ENCODE data around the gene GCNT1. TPM values are rescaled to one million over a fixed set of nuclear protein-coding genes. Genes with fewer than 3 reads are reported as not detected.

GCNT1 gene
- total and polyA plus RNA-seq, 2 of the 4 experiments (the other 2 are of a cell fraction): 12.5 to 46.6 TPM

DNA sequence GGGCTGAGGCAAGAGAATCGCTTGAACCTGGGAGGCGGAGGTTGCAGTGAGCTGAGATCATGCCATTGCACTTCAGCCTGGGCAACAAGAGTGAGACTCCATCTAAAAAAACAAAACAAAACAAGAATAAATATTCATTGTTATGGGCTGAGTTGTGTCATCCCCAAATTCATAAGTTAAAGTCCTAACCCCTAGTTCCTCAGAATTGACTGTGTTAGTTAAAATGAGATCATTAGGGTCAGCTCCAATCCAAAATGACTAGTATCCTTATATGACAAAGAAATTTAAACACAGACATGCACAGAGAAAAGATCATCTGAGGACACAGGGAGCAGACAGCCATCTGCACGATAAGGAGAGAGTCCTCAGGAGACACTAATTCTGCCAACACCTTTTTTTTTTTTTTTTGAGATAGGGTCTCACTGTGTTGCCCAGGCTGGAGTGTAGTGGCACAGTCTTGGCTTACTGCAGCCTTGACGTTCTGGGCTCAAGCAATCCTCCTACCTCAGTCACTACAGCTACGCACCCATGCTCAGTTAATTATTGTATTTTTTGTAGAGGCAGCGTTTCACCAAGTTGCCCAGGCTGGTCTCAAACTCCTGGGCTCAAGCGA lies 32.1 kb upstream of the GCNT1 start:
- H3K9me1 ChIP-seq (ENCODE audit: insufficient read depth, low read length): no peaks in the 10 kb centered on the region
- no CpG with 5 or more reads among the region's 7 CpGs for WGBS, 2 experiments (ENCODE audit: extremely low coverage in 2 of 2, insufficient read length in 1 of 2)
- no peaks in the 10 kb centered on the region for H3K9me3 ChIP-seq (ENCODE audit: control insufficient read depth, insufficient read depth, low read length)
- H3K27me3 ChIP-seq (ENCODE audit: control insufficient read depth, insufficient read depth, low read length): no peaks in the 10 kb centered on the region
- no TSS peak for BruUV-seq (replicated peaks)
- TF ChIP-seq MAZ (IDR thresholded peaks at IDR 0.05; ENCODE audit: borderline replicate concordance, low read depth, low read length): no peak
- no peak for TF ChIP-seq RCOR1 (IDR thresholded peaks at IDR 0.05; ENCODE audit: insufficient replicate concordance, low read length)
- no peak for TF ChIP-seq CEBPB (IDR thresholded peaks at IDR 0.05; ENCODE audit: low read depth, low read length)
- TF ChIP-seq RFX5 (IDR thresholded peaks at IDR 0.05; ENCODE audit: low read depth, low read length): no peak
- no peak for TF ChIP-seq NFE2L2 (IDR thresholded peaks at IDR 0.05; ENCODE audit: low read depth, low read length)
- TF ChIP-seq FOS (IDR thresholded peaks at IDR 0.05; ENCODE audit: low read depth, low read length): no peak
- TF ChIP-seq CHD1 (IDR thresholded peaks at IDR 0.05; ENCODE audit: low read depth, low read length): no peak
- TF ChIP-seq CTCF (conservative IDR thresholded peaks at IDR 0.05; ENCODE audit: low read depth, low read length): no peak
- H3K4me2 ChIP-seq (ENCODE audit: low read depth, low read length): no peak overlapping the region
- no peak overlapping the region for H3K4me3 ChIP-seq (ENCODE audit: insufficient read depth, low read depth, low read length)
- H4K20me1 ChIP-seq (ENCODE audit: insufficient read depth, low read length): no peaks in the 10 kb centered on the region
- dilution Hi-C loops (cut with HindIII; ENCODE audit: low sequenced_read_pairs, unreplicated experiment): no loop called here
- H2BK15ac ChIP-seq (ENCODE audit: low read depth, low read length): no peak overlapping the region
- H3K23ac ChIP-seq (ENCODE audit: low read depth, low read length): no peak overlapping the region
- no peak overlapping the region for H3K56ac ChIP-seq (ENCODE audit: extremely low read depth, insufficient read depth, low read length)
- H3K4ac ChIP-seq (ENCODE audit: low read depth, low read length): no peak overlapping the region
- H4K5ac ChIP-seq (ENCODE audit: low read depth, low read length): no peak overlapping the region
- H2BK120ac ChIP-seq (ENCODE audit: low read depth, low read length): no peak overlapping the region
- DNase-seq: no peak
- ATAC-seq (ENCODE audit: low read depth): no peak
- no peak overlapping the region for H2BK5ac ChIP-seq (ENCODE audit: low read depth, low read length, poor library complexity, severe bottlenecking)
- ChIA-PET CTCF (no interaction called here), POLR2A (ENCODE audit: unreplicated experiment) (no interaction called here)
- no peak overlapping the region for H4K8ac ChIP-seq (ENCODE audit: low read depth in 2 of 2, low read length in 2 of 2)
- in situ Hi-C loops (cut with MboI; ENCODE audit: low sequenced_read_pairs): no loop called here
- H3K4me1 ChIP-seq (ENCODE audit: control insufficient read depth, insufficient read depth, low read length): no peaks in the 10 kb centered on the region
- H3K14ac ChIP-seq (replicated peaks; ENCODE audit: low read depth, low read length): no peak overlapping the region
- no peak overlapping the region for H3K27ac ChIP-seq (ENCODE audit: insufficient read depth, low read length)
- no peaks in the 10 kb centered on the region for H3K36me3 ChIP-seq (ENCODE audit: control insufficient read depth, insufficient read depth, low read length)
- H3K9ac ChIP-seq (ENCODE audit: low read depth, low read length): no peak overlapping the region
- no peaks in the 10 kb centered on the region for H3K79me1 ChIP-seq (ENCODE audit: low read depth in 1 of 2, low read length in 2 of 2)
- intact Hi-C loops (cut with micrococcal nuclease): no loop called here
- no peak overlapping the region for H3K18ac ChIP-seq (ENCODE audit: low read depth, low read length)
- H4K91ac ChIP-seq (ENCODE audit: insufficient read depth, low read depth, low read length): no peak overlapping the region
- H2AFZ ChIP-seq (replicated peaks; ENCODE audit: low read length, poor library complexity): no peak overlapping the region
- no peak overlapping the region for H2BK20ac ChIP-seq (ENCODE audit: low read depth, low read length)
- no peak overlapping the region for H2AK5ac ChIP-seq (ENCODE audit: low read depth, low read length)
- H2AK9ac ChIP-seq (replicated peaks; ENCODE audit: low read depth, low read length, poor library complexity): no peak overlapping the region
